Measurements from ENCODE around the gene EGFR.

- TF ChIP-seq CTCF (IDR thresholded peaks at IDR 0.05) (no peak), POLR2A (IDR thresholded peaks at IDR 0.05) (no peak)
Observed at GRCh38 chr7:55130395-55131141, 111.8 kb downstream of the EGFR start.

Data from lower leg skin (tissue), 3 donors.